HEK293 (cell line): ENCODE measurements around the gene NDUFC2.

ENCODE experiments used
- HIC1 ChIP-seq: fragments of 450-650 bp; formaldehyde crosslinking; IDR thresholded peaks from 2 replicates; pipeline ENCODE4 v1.5.1; 2016; ENCODE audit warnings: missing biosample characterization, missing genetic modification characterization
- SP2 ChIP-seq: fragments of 450-650 bp; formaldehyde crosslinking; IDR thresholded peaks from 2 replicates; pipeline ENCODE4 v1.5.1; 2016; ENCODE audit warnings: missing biosample characterization, missing genetic modification characterization
- ZBTB7A ChIP-seq: fragments of 450-650 bp; formaldehyde crosslinking; IDR thresholded peaks from 2 replicates; pipeline ENCODE4 v1.5.1; 2016; ENCODE audit warnings: low read depth, missing biosample characterization, missing genetic modification characterization
- ZFP3 ChIP-seq: fragments of 450-650 bp; formaldehyde crosslinking; IDR thresholded peaks from 2 replicates; pipeline ENCODE4 v1.5.1; 2016; ENCODE audit warnings: low read depth, missing biosample characterization, missing genetic modification characterization
- ZNF140 ChIP-seq: fragments of 450-650 bp; formaldehyde crosslinking; IDR thresholded peaks from 2 replicates; pipeline ENCODE4 v1.5.1; 2016; ENCODE audit warnings: missing biosample characterization, missing genetic modification characterization
- ZNF169 ChIP-seq: fragments of 450-650 bp; formaldehyde crosslinking; IDR thresholded peaks from 2 replicates; pipeline ENCODE4 v1.5.1; 2016; ENCODE audit warnings: missing biosample characterization, missing genetic modification characterization
- ZNF23 ChIP-seq: fragments of 450-650 bp; formaldehyde crosslinking; IDR thresholded peaks from 2 replicates; pipeline ENCODE4 v1.5.1; 2016; ENCODE audit warnings: missing biosample characterization, missing genetic modification characterization, borderline replicate concordance
- ZNF324 ChIP-seq: fragments of 450-650 bp; formaldehyde crosslinking; IDR thresholded peaks from 2 replicates; pipeline ENCODE4 v1.5.1; 2016; ENCODE audit warnings: missing biosample characterization, missing genetic modification characterization
- ZNF660 ChIP-seq: fragments of 450-650 bp; IDR thresholded peaks from 2 replicates; pipeline ENCODE4 v1.5.1; 2018; ENCODE audit warnings: missing biosample characterization, mild to moderate bottlenecking, missing genetic modification characterization
- ZNF776 ChIP-seq: fragments of 450-650 bp; formaldehyde crosslinking; IDR thresholded peaks from 2 replicates; pipeline ENCODE4 v1.5.0; 2017; ENCODE audit warnings: missing biosample characterization, missing genetic modification characterization, borderline replicate concordance
- ZNF785 ChIP-seq: fragments of 450-650 bp; formaldehyde crosslinking; IDR thresholded peaks from 2 replicates; pipeline ENCODE4 v1.5.1; 2016; ENCODE audit warnings: missing biosample characterization, missing genetic modification characterization
- TF ChIP-seq, protein P1 (sequence below): fragments of 450-650 bp; formaldehyde crosslinking; IDR thresholded peaks from 2 replicates; pipeline ENCODE4 v1.5.1; 2016; ENCODE audit warnings: missing biosample characterization, missing genetic modification characterization

- TF ChIP-seq SP2 (tag by site-specific recombination) (no peak), ZNF785 (tag by site-specific recombination) (no peak), ZNF324 (tag by site-specific recombination) (no peak), ZNF660 (tag by site-specific recombination) (no peak), ZNF23 (tag by site-specific recombination) (no peak), ZFP3 (no peak), HIC1 (tag by site-specific recombination) (no peak), ZBTB7A (tag by site-specific recombination) (no peak), ZNF169 (tag by site-specific recombination) (no peak), ZNF140 (tag by site-specific recombination) (no peak), ZNF776 (tag by site-specific recombination) (no peak)
- TF ChIP-seq, protein P1, sequence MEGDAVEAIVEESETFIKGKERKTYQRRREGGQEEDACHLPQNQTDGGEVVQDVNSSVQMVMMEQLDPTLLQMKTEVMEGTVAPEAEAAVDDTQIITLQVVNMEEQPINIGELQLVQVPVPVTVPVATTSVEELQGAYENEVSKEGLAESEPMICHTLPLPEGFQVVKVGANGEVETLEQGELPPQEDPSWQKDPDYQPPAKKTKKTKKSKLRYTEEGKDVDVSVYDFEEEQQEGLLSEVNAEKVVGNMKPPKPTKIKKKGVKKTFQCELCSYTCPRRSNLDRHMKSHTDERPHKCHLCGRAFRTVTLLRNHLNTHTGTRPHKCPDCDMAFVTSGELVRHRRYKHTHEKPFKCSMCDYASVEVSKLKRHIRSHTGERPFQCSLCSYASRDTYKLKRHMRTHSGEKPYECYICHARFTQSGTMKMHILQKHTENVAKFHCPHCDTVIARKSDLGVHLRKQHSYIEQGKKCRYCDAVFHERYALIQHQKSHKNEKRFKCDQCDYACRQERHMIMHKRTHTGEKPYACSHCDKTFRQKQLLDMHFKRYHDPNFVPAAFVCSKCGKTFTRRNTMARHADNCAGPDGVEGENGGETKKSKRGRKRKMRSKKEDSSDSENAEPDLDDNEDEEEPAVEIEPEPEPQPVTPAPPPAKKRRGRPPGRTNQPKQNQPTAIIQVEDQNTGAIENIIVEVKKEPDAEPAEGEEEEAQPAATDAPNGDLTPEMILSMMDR (tag by site-specific recombination) = no peak
Observed at GRCh38 chr11:78080084-78080817, 589 bp upstream of the NDUFC2 start.
